OCI-LY7 (cell line): ENCODE measurements around the gene CACNA2D4. TPM values are rescaled to one million over a fixed set of nuclear protein-coding genes. Genes with fewer than 3 reads are reported as not detected.

Source experiments
- BruUV-seq: library from RNA; stranded (reverse); fragments of 400-500 nt; replicated peaks from 2 replicates; lab custom pipeline; 2021; lab: Mats Ljungman, UMichigan
- CTCF ChIA-PET: fragments of 300-600 bp; sonication (Branson Sonifier 250); formaldehyde crosslinking; loops from one replicate; lab custom pipeline; 2022; ENCODE audit warnings: antibody characterized with exemption; ENCODE audit not compliant: unreplicated experiment; lab: Charles Lee
- POLR2A ChIA-PET: fragments of 300-600 bp; sonication (Branson Sonifier 250); formaldehyde crosslinking; loops from one replicate; lab custom pipeline; 2022; ENCODE audit warnings: antibody characterized with exemption; lab: Charles Lee
- DNase-seq: peaks from one replicate; pipeline ENCODE4 v3.0.0-alpha.2; 2015; ENCODE audit warnings: low spot score
- H2AFZ ChIP-seq: fragments of 200-600 bp; sonication (generic), shearing (Covaris generic); 2 replicates; pipeline ENCODE4 v1.6.1; 2014; ENCODE audit warnings: mild to moderate bottlenecking, antibody characterized with exemption, low read length, moderate library complexity
- H3K27ac ChIP-seq: fragments of 200-600 bp; sonication (generic); 2 replicates; pipeline ENCODE4 v1.5.1; 2014; ENCODE audit warnings: mixed run types, low read depth, mild to moderate bottlenecking, moderate library complexity, low read length, inconsistent platforms; ENCODE audit not compliant: poor library complexity, severe bottlenecking
- H3K36me3 ChIP-seq: fragments of 200-600 bp; sonication (generic); 2 replicates; pipeline ENCODE4 v1.6.1; 2014; ENCODE audit warnings: mild to moderate bottlenecking, antibody characterized with exemption, low read length, moderate library complexity, mixed read lengths; ENCODE audit not compliant: insufficient read depth
- H3K4me1 ChIP-seq: fragments of 200-600 bp; sonication (generic); 2 replicates; pipeline ENCODE4 v1.5.1; 2014; ENCODE audit warnings: mild to moderate bottlenecking, low read length; ENCODE audit not compliant: insufficient read depth, poor library complexity, severe bottlenecking
- H3K4me2 ChIP-seq: fragments of 200-600 bp; sonication (generic); 2 replicates; pipeline ENCODE4 v1.6.1; 2014; ENCODE audit warnings: mild to moderate bottlenecking, low read length
- H3K4me3 ChIP-seq: fragments of 200-600 bp; sonication (generic); 2 replicates; pipeline ENCODE4 v1.5.1; 2014; ENCODE audit warnings: mild to moderate bottlenecking, low read depth, low read length; ENCODE audit not compliant: poor library complexity, severe bottlenecking
- H3K79me2 ChIP-seq: fragments of 200-600 bp; sonication (generic); 2 replicates; pipeline ENCODE4 v1.6.1; 2016; ENCODE audit warnings: low read depth, mild to moderate bottlenecking, low read length, moderate library complexity, mixed read lengths; ENCODE audit not compliant: insufficient read depth
- H3K9me2 ChIP-seq: fragments of 200-600 bp; sonication (generic); 2 replicates; pipeline ENCODE4 v1.6.1; 2016; ENCODE audit warnings: mild to moderate bottlenecking, low read length, mixed read lengths; ENCODE audit not compliant: insufficient read depth
- H3K9me3 ChIP-seq: fragments of 200-600 bp; sonication (generic); 2 replicates; pipeline ENCODE4 v1.6.1; 2014; ENCODE audit warnings: mild to moderate bottlenecking, mixed run types, low read length, mixed read lengths
- H4K20me1 ChIP-seq: fragments of 200-600 bp; sonication (generic); 2 replicates; pipeline ENCODE4 v1.6.1; 2014; ENCODE audit warnings: mild to moderate bottlenecking, antibody characterized with exemption, low read length, moderate library complexity, mixed read lengths; ENCODE audit not compliant: insufficient read depth
- EZH2phosphoT487 ChIP-seq: fragments of 200-600 bp; sonication (generic); IDR thresholded peaks from 2 replicates; pipeline ENCODE4 v1.6.1; 2018; ENCODE audit warnings: low read depth, borderline replicate concordance, mild to moderate bottlenecking, mixed run types, antibody characterized with exemption, low read length, moderate library complexity, mixed read lengths
- intact Hi-C: fragments of 100-400 bp; cut with micrococcal nuclease; formaldehyde crosslinking; loops from one replicate; pipeline ENCODE4 v1.10.0; 2022; ENCODE audit not compliant: unreplicated experiment
- total RNA-seq, 2 experiments: library from RNA; depleted of rRNA in 1 of 2; stranded (reverse); fragments of >200 nt in 1 of 2; shearing (Covaris generic) in 1 of 2; gene quantifications; 2 replicates each; pipeline ENCODE4 v1.2.3, GENCODE V29; 2014 to 2022
- TF ChIP-seq, protein P1 (sequence below): fragments of 200-600 bp; sonication (generic); conservative IDR thresholded peaks from 2 replicates; pipeline ENCODE4 v1.5.1; 2014; ENCODE audit warnings: mild to moderate bottlenecking, antibody characterized with exemption, low read length, moderate library complexity, mixed read lengths

Gene CACNA2D4
- total RNA-seq, 2 experiments from 2014 or later: 0.13 TPM; not detected in 1

GRCh38 chr12:1815108-1815507 lies 103.3 kb downstream of the CACNA2D4 start:
- DNase-seq: no peak
- ChIA-PET CTCF (no interaction called here), POLR2A (interaction anchor here (0.8 kb wide), 1 partner anchor 61 kb away, joined by 3 read pairs; no protein-coding TSS in a partner anchor)
- no peaks in the 10 kb centered on the region for H3K9me2 ChIP-seq
- no TSS peak for BruUV-seq
- no peak overlapping the region for H3K4me2 ChIP-seq
- H2AFZ ChIP-seq: no peak overlapping the region
- H4K20me1 ChIP-seq: no peaks in the 10 kb centered on the region
- no peaks in the 10 kb centered on the region for H3K36me3 ChIP-seq
- no peaks in the 10 kb centered on the region for H3K4me1 ChIP-seq
- H3K27ac ChIP-seq: no peak overlapping the region
- intact Hi-C loops: no loop called here
- H3K4me3 ChIP-seq: no peak overlapping the region
- no peaks in the 10 kb centered on the region for H3K9me3 ChIP-seq
- no peaks in the 10 kb centered on the region for H3K79me2 ChIP-seq
- TF ChIP-seq, protein P1, sequence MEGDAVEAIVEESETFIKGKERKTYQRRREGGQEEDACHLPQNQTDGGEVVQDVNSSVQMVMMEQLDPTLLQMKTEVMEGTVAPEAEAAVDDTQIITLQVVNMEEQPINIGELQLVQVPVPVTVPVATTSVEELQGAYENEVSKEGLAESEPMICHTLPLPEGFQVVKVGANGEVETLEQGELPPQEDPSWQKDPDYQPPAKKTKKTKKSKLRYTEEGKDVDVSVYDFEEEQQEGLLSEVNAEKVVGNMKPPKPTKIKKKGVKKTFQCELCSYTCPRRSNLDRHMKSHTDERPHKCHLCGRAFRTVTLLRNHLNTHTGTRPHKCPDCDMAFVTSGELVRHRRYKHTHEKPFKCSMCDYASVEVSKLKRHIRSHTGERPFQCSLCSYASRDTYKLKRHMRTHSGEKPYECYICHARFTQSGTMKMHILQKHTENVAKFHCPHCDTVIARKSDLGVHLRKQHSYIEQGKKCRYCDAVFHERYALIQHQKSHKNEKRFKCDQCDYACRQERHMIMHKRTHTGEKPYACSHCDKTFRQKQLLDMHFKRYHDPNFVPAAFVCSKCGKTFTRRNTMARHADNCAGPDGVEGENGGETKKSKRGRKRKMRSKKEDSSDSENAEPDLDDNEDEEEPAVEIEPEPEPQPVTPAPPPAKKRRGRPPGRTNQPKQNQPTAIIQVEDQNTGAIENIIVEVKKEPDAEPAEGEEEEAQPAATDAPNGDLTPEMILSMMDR: no peak
- TF ChIP-seq EZH2phosphoT487: no peak

GRCh38 chr12:1814266-1814665 lies 104.2 kb downstream of the CACNA2D4 start:
- intact Hi-C loops: no loop called here
- H3K4me3 ChIP-seq: no peak overlapping the region
- no peaks in the 10 kb centered on the region for H3K79me2 ChIP-seq
- ChIA-PET CTCF (no interaction called here), POLR2A (no interaction called here)
- no peaks in the 10 kb centered on the region for H3K36me3 ChIP-seq
- H3K9me3 ChIP-seq: no peaks in the 10 kb centered on the region
- BruUV-seq: no TSS peak
- H4K20me1 ChIP-seq: no peaks in the 10 kb centered on the region
- DNase-seq: no peak
- H3K9me2 ChIP-seq: no peaks in the 10 kb centered on the region
- no peak overlapping the region for H3K27ac ChIP-seq
- no peaks in the 10 kb centered on the region for H3K4me1 ChIP-seq
- H2AFZ ChIP-seq: no peak overlapping the region
- H3K4me2 ChIP-seq: no peak overlapping the region
- TF ChIP-seq EZH2phosphoT487: no peak
- TF ChIP-seq, protein P1: no peak

DNA sequence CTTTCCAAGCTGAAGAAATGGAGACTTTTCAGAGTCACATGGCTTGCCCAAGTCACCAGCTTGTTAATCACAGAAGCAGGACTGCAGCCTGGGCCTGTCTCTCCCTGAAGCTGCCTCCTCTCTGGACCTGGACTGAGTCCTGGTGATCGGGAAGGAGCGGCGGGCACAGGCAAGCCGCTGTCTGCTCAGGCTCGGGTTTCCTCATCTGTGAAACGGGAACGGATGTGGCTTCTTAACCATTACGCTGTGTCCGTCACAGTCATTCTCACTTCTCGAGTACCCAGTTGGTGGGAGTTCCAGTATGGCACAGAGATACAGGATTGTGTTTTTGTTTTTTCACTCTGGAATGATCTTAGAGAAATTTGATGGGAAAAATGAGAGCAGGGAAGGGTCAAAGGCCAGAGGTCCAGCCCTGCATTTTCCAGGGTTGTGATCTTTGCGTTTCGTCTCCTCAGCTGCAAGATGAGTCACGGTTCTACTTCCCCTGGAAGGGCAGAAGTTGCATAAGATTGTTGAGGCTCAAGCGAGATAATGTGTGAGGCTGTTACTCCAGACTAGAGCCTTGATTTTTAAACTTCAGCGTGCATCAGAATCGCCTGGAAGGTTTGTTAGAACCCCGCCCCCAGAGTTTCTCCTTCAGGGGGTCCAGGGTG lies 105.7 kb downstream of the CACNA2D4 start:
- no TSS peak for BruUV-seq
- Histone ChIP-seq H3K36me3 (no peaks in the 10 kb centered on the region), H2AFZ (no peak overlapping the region), H3K27ac (no peak overlapping the region), H3K9me3 (no peaks in the 10 kb centered on the region), H3K9me2 (no peaks in the 10 kb centered on the region), H4K20me1 (no peaks in the 10 kb centered on the region), H3K4me2 (no peak overlapping the region), H3K4me1 (no peaks in the 10 kb centered on the region), H3K4me3 (no peak overlapping the region), H3K79me2 (no peaks in the 10 kb centered on the region)
- CTCF ChIA-PET: no interaction called here
- POLR2A ChIA-PET: no interaction called here
- DNase-seq: no peak
- intact Hi-C loops: no loop called here
- no peak for TF ChIP-seq EZH2phosphoT487
- TF ChIP-seq, protein P1: no peak
